ENCODE measurements around the gene OSBP2.
A peak's percentile ranks its signal among the peaks of the same experiment; 100 is the strongest.
"Not testable (repeated sequence)": the region's sequence is repeated elsewhere in the genome, so short reads cannot be mapped to it uniquely, and the experiment has no call there.

The OSBP2 gene

GRCh38 chr22:30773919-30774318, 79.2 kb downstream of the OSBP2 start:
- no peak for DNase-seq

GRCh38 chr22:30774566-30774965, 79.9 kb downstream of the OSBP2 start:
- no peak for DNase-seq

- no peak for DNase-seq
Measured at GRCh38 chr22:30776476-30776875, 81.8 kb downstream of the OSBP2 start.

- DNase-seq, result not testable (repeated sequence)
Measured at GRCh38 chr22:30777146-30777545, 82.5 kb downstream of the OSBP2 start.

GRCh38 chr22:30777587-30777986, 82.9 kb downstream of the OSBP2 start:
- DNase-seq, result no peak

- DNase-seq, result no peak
Measured at GRCh38 chr22:30778261-30778660, 83.6 kb downstream of the OSBP2 start.

GRCh38 chr22:30780026-30780425, 85.4 kb downstream of the OSBP2 start:
- DNase-seq, result no peak

- DNase-seq, result peak; percentile 2
Measured at GRCh38 chr22:30781271-30781875, 86.7 kb downstream of the OSBP2 start.

- DNase-seq, result no peak
Measured at GRCh38 chr22:30782613-30783012, 87.9 kb downstream of the OSBP2 start.

- no peak for DNase-seq
Measured at GRCh38 chr22:30783021-30783420, 88.3 kb downstream of the OSBP2 start.

GRCh38 chr22:30785527-30785926, 90.9 kb downstream of the OSBP2 start:
- DNase-seq, result no peak

- no peak for DNase-seq
Measured at GRCh38 chr22:30790366-30790765, 95.7 kb downstream of the OSBP2 start.

- no peak for DNase-seq
Measured at GRCh38 chr22:30792456-30792855, 97.8 kb downstream of the OSBP2 start.

- DNase-seq, result no peak
Measured at GRCh38 chr22:30795118-30795517, 100.4 kb downstream of the OSBP2 start.

GRCh38 chr22:30801695-30802094, 107.0 kb downstream of the OSBP2 start:
- no peak for DNase-seq

- peak; percentile 87 for DNase-seq
Measured at GRCh38 chr22:30802202-30803166, 107.8 kb downstream of the OSBP2 start.

GRCh38 chr22:30803679-30804078, 109.0 kb downstream of the OSBP2 start:
- DNase-seq, result no peak

- DNase-seq, result no peak
Measured at GRCh38 chr22:30804626-30805025, 110.0 kb downstream of the OSBP2 start.

GRCh38 chr22:30806391-30806861, 111.8 kb downstream of the OSBP2 start:
- DNase-seq, result peak; percentile 55

- DNase-seq, result peak; percentile 19
Measured at GRCh38 chr22:30809086-30809485, 114.4 kb downstream of the OSBP2 start.

GRCh38 chr22:30810105-30810504, 115.4 kb downstream of the OSBP2 start:
- DNase-seq, result no peak

GRCh38 chr22:30813936-30814335, 119.3 kb downstream of the OSBP2 start:
- no peak for DNase-seq

- DNase-seq, result no peak
Measured at GRCh38 chr22:30816413-30816812, 121.7 kb downstream of the OSBP2 start.

- no peak for DNase-seq
Measured at GRCh38 chr22:30821381-30821780, 126.7 kb downstream of the OSBP2 start.

All from fibroblast of upper back skin (primary cell).